Neutrophil (primary cell): ENCODE measurements around the gene GDAP1L1.
"Not testable (repeated sequence)": the region's sequence is repeated elsewhere in the genome, so short reads cannot be mapped to it uniquely, and the experiment has no call there.

Source experiments
- H3K27ac ChIP-seq: fragments of 200-600 bp; sonication (generic); 2 replicates; pipeline ENCODE4 v1.5.1; 2016; ENCODE audit warnings: mild to moderate bottlenecking, moderate library complexity
- H3K27me3 ChIP-seq: fragments of 200-600 bp; sonication (generic); 2 replicates; pipeline ENCODE4 v1.6.0; 2016; ENCODE audit warnings: mild to moderate bottlenecking
- H3K36me3 ChIP-seq: fragments of 200-600 bp; sonication (generic); 2 replicates; pipeline ENCODE4 v1.5.1; 2017
- H3K4me1 ChIP-seq, 2 experiments: fragments of 200-600 bp in 1 of 2; sonication (generic) in 1 of 2; 1 replicate in 1 of 2; 2 replicates in 1 of 2; pipeline versions ENCODE4 v1.5.1 to v1.6.1; 2013 to 2016; ENCODE audit warnings: low read depth in 1 of 2, low read length in 1 of 2, mild to moderate bottlenecking in 1 of 2, moderate library complexity in 1 of 2; ENCODE audit not compliant: control insufficient read depth in 1 of 2, insufficient read depth in 1 of 2
- H3K4me3 ChIP-seq, 2 experiments: fragments of 200-600 bp in 1 of 2; sonication (generic) in 1 of 2; 1 replicate in 1 of 2; 2 replicates in 1 of 2; pipeline ENCODE4 v1.5.1; 2013 to 2016; ENCODE audit warnings: low read depth in 1 of 2, low read length in 1 of 2, mild to moderate bottlenecking in 1 of 2, moderate library complexity in 1 of 2
- H3K9me3 ChIP-seq: fragments of 200-600 bp; sonication (generic); 2 replicates; pipeline ENCODE4 v1.5.1; 2016
- CTCF ChIP-seq: fragments of 200-600 bp; sonication (generic); IDR thresholded peaks from 2 replicates; pipeline ENCODE4 v1.5.1; 2016; ENCODE audit warnings: antibody characterized with exemption

GDAP1L1 gene

GRCh38 chr20:44228465-44229258 lies 18.4 kb upstream of the GDAP1L1 start:
- H3K4me1 ChIP-seq = no peaks in the 10 kb centered on the region
- no peaks in the 10 kb centered on the region for H3K9me3 ChIP-seq
- no peak overlapping the region for H3K27ac ChIP-seq
- no peak for TF ChIP-seq CTCF
- H3K27me3 ChIP-seq = no peaks in the 10 kb centered on the region
- H3K4me3 ChIP-seq = no peak overlapping the region
- no peaks in the 10 kb centered on the region for H3K36me3 ChIP-seq

- no peaks in the 10 kb centered on the region for H3K4me1 ChIP-seq
- H3K27me3 ChIP-seq = no peaks in the 10 kb centered on the region
- H3K9me3 ChIP-seq = no peaks in the 10 kb centered on the region
- no peaks in the 10 kb centered on the region for H3K36me3 ChIP-seq
- H3K27ac ChIP-seq = no peak overlapping the region
- TF ChIP-seq CTCF = no peak
- H3K4me3 ChIP-seq = no peak overlapping the region
Measured at GRCh38 chr20:44231193-44231592, 15.9 kb upstream of the GDAP1L1 start.

- Histone ChIP-seq H3K9me3 (no peaks in the 10 kb centered on the region), H3K4me1 (no peaks in the 10 kb centered on the region), H3K4me3 (no peak overlapping the region), H3K36me3 (no peaks in the 10 kb centered on the region), H3K27me3 (peaks cover 3% of the 10 kb centered on the region), H3K27ac (no peak overlapping the region)
- no peak for TF ChIP-seq CTCF
Measured at GRCh38 chr20:44231713-44232468, 15.2 kb upstream of the GDAP1L1 start.

GRCh38 chr20:44232469-44232856 lies 14.6 kb upstream of the GDAP1L1 start:
- not testable (repeated sequence) for H3K4me3 ChIP-seq, H3K4me1 ChIP-seq, H3K36me3 ChIP-seq, H3K27me3 ChIP-seq, H3K9me3 ChIP-seq, H3K27ac ChIP-seq

- H3K27ac ChIP-seq = no peak overlapping the region
- no peak for TF ChIP-seq CTCF
- H3K4me1 ChIP-seq = no peaks in the 10 kb centered on the region
- peaks cover 3% of the 10 kb centered on the region for H3K27me3 ChIP-seq
- H3K36me3 ChIP-seq = no peaks in the 10 kb centered on the region
- H3K9me3 ChIP-seq = no peaks in the 10 kb centered on the region
- no peak overlapping the region for H3K4me3 ChIP-seq
Measured at GRCh38 chr20:44233436-44234016, 13.6 kb upstream of the GDAP1L1 start.
